GM21825 (cell line): ENCODE results near the gene ZNF467.

Experiments used
- ATAC-seq: cut with Tn5 transposase; IDR thresholded peaks from one replicate; pipeline ENCODE4 v1.9.1; 2021; ENCODE audit warnings: mild to moderate bottlenecking, moderate library complexity; ENCODE audit not compliant: unreplicated experiment

The ZNF467 gene

GRCh38 chr7:149787428-149788299 is 14.3 kb upstream of the ZNF467 start:
- no peak for ATAC-seq

- no peak for ATAC-seq
Measured at GRCh38 chr7:149785983-149786382, 12.6 kb upstream of the ZNF467 start.

GRCh38 chr7:149785402-149785801 is 12.0 kb upstream of the ZNF467 start:
- no peak for ATAC-seq

- no peak for ATAC-seq
Measured at GRCh38 chr7:149784251-149784608, 10.8 kb upstream of the ZNF467 start.

GRCh38 chr7:149783386-149784250 is 10.2 kb upstream of the ZNF467 start:
- no peak for ATAC-seq

- ATAC-seq: no peak
Measured at GRCh38 chr7:149782682-149783345, 9.4 kb upstream of the ZNF467 start.

GRCh38 chr7:149781921-149782320 is 8.5 kb upstream of the ZNF467 start:
- no peak for ATAC-seq

- ATAC-seq: no peak
Measured at GRCh38 chr7:149780636-149781419, 7.4 kb upstream of the ZNF467 start.

- no peak for ATAC-seq
Measured at GRCh38 chr7:149780056-149780455, 6.7 kb upstream of the ZNF467 start.

- ATAC-seq: no peak
Measured at GRCh38 chr7:149779502-149779805, 6.1 kb upstream of the ZNF467 start.

GRCh38 chr7:149778696-149779501 is 5.5 kb upstream of the ZNF467 start:
- ATAC-seq: no peak

- no peak for ATAC-seq
Measured at GRCh38 chr7:149778327-149778637, 4.9 kb upstream of the ZNF467 start.

GRCh38 chr7:149777551-149778326 is 4.4 kb upstream of the ZNF467 start:
- ATAC-seq: no peak

- no peak for ATAC-seq
Measured at GRCh38 chr7:149776848-149777407, 3.5 kb upstream of the ZNF467 start.

- ATAC-seq: no peak
Measured at GRCh38 chr7:149776289-149776688, 2.9 kb upstream of the ZNF467 start.

- ATAC-seq: no peak
Measured at GRCh38 chr7:149775176-149775556, 1.8 kb upstream of the ZNF467 start.

- ATAC-seq: no peak
Measured at GRCh38 chr7:149774237-149775175, 1.1 kb upstream of the ZNF467 start.

- no peak for ATAC-seq
Measured at GRCh38 chr7:149772956-149773434, 393 bp downstream of the ZNF467 start.
